T-helper 2 cell treated with Interferon-gamma antibody and Interleukin-4, amounts not matched to agents 100 ng/mL and 5 ng/mL, for 36 hours (primary cell): ENCODE results near the gene DEFB123. TPM values are rescaled to one million over a fixed set of nuclear protein-coding genes. Genes with fewer than 3 reads are reported as not detected.

ENCODE experiments used
- intact Hi-C: fragments of 100-400 bp; cut with micrococcal nuclease; formaldehyde crosslinking; loops from one replicate; pipeline ENCODE4 v1.15.1; 2023
- total RNA-seq: library from RNA; stranded (reverse); gene quantifications from 2 replicates; pipeline ENCODE4 v1.2.3, GENCODE V29; 2022

DEFB123 gene
- total RNA-seq, 1 donor from 2014 or later = not detected

GRCh38 chr20:31473331-31474096 is 33.1 kb downstream of the DEFB123 start:
- intact Hi-C loops = no loop called here

GRCh38 chr20:31474097-31474436 is 33.6 kb downstream of the DEFB123 start:
- intact Hi-C loops = no loop called here

DNA sequence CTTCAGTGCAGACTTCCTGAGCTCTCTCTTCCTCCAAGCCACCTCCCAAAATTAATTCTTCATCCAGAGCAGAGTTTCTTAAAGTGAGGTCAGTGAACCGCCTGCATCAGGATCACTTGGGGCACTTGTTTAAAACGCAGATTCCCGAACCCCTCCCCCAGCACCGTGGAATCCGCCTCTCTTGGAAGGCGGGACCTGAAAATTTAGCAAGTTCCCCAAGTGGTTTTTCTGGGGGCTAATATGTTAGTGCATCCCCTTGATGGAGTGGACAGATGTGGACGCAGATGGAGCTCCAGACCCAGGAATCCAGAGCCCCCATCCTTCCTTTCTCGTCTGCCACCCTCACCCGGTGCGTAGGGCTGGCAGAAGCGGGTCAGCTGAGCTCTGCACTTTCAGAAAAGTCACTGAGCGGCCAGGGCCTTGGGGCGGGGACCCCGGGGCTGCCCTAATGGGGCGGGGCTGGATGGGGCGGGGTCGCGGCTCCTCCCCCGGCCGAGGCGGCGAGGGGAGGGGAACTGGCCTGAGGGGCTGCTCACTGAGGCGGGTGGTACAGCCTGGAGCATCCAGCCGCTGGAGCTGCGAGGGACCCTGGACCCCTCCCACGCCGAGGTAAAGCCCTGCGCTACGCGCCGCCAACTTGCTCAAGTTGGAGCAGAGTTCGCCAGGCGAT is 34.5 kb downstream of the DEFB123 start, which contains the start of the genes DEFB124 and REM1:
TSS of gene DEFB124 (minus strand) at position 370 of the 670 bp plus-strand sequence. CDS start 2,114 bp downstream, outside the sequence.
TSS of gene REM1 (plus strand) at position 531 of the 670 bp plus-strand sequence. CDS start 1,158 bp downstream, outside the sequence.
- intact Hi-C loops = no loop called here

DNA sequence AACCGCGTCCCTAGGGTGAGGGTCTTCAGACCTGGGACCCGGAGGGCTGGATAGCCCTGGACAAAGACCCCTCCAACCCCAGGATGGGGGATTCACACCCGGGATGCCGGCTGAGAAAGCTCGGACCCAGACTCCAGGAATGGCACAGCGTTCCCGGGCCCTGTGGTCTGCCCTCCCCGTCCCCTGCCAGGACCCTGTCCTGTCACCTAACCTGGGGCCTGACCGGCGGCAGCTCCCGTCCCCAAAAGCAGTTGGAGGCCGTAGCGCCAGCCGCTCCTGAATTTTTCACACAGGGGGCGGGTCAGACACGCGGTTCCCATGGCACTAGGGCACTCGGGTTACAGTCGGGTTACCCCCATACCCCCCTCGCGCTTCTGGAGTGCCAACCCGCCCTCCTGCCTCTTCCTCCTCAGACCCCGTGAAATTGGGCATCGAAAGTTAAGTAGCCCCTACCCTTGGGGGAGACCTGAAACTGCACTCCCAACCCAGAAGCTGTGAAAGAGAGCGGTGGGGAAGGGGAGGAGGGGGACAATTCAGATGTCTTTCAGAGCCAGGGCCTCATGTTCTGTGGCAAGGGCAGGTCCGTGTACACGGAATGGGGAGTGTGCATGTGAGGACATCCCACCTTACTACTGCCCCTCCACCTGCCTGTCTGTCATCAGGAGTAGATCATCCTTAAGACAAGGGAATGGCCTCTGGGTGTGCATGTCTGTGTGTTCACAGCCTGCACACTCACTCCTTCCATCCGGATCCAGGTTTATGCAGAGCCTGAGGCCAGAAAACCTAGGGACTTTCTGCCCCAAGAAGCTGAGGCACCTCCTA is 35.3 kb downstream of the DEFB123 start:
- intact Hi-C loops = no loop called here

DNA sequence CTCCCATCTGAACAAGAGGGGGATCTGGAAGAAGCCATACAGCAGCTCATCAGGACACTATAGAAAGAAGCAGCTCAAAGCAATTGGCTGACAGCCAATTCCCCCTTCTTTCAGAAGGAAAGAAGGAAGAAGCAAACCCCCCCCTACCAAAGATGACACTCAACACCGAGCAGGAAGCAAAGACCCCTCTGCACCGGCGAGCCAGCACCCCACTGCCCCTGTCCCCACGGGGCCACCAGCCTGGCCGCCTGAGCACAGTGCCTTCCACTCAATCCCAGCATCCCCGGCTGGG is 35.8 kb downstream of the DEFB123 start:
- intact Hi-C loops = no loop called here

DNA sequence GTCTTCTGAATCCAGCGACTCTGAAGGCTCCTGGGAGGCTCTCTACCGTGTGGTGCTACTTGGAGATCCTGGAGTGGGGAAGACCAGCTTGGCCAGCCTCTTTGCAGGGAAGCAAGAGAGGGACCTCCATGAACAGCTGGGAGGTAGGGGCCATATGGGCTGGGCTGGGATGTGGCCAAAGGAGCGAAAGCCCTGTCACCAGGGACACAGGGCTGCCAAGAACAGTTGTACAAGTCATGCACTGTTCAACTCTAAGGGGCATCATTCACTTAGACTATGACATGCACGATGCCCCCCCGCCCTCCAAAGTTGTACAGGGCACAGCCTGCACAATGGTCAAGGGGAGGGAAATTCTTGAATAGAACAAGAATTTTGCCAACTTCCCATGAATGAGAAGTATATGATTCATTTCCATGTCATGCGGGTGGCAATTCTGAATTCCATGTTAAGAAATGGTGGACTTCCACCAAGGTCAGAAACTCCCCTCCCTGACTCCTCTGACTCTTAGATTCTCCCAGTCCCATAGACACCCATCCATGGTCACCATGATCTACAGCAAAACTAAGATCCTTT is 36.3 kb downstream of the DEFB123 start:
- intact Hi-C loops = no loop called here

- intact Hi-C loops = no loop called here
These were observed 43.6 kb downstream of the DEFB123 start for GRCh38 chr20:31484001-31484400.

DNA sequence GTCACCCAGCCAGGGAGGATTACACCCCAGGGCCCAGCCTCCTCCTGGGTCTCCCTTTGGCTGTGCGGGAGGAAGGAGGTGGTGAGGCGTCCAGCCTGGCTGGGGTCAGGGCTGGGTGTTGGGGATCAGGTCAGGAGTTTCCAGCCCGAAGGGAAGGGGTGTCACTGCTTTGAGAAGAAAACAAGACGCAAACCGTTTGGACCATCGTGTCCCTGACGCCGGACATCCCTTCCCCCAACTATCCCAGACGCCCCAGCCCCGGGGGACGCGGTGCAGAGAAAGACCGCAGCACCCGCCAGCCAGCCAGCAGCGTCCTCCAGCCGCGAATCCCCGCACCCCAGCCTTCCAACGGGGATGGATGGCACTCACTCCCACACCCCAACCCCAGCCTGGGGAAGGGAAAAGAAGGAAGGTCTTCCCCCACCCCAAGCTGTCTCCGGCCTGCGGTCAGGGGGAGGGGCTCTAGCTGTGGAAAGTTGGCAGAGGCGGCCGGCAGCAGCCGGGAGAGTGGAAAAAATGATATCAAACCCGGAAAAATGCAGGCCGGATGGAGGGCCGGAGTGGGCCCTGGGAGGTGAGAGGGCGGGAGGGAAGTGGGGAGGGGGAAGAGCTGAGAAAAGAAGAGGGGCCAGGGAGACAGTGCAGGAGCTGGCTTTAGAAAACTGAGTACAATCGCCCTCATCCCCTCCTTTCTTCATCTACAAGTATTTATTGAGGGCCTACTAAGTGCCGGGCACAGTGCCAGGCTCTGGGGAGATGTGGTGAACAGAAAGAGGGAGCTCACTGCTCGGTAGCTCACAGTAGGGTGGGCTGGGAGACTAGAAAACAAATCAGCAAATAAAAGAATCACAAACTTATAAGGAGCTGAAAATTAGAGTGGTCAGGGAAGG is 45.3 kb downstream of the DEFB123 start:
- intact Hi-C loops = no loop called here

DNA sequence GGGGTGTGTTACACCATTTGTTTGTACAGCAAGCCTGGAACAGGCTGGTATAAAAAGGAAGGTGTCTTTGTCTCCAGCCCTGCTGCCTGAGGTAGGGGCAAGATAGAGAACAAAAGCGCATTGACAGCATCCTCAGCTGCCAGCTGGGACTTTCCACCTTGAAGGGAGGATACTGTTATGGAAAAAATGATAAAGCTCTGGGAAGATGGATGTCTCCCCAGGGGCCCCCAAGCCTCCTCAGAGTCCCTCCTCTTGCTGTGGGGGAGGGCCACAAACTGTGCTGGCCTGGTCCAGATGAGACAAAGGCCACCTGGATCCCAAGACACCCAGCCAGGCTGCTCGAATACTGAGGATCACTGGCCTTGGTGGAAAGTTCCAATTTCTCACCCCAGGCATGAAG is 47.7 kb downstream of the DEFB123 start:
- intact Hi-C loops = no loop called here

GRCh38 chr20:31489152-31489551 is 48.7 kb downstream of the DEFB123 start:
- intact Hi-C loops = no loop called here

DNA sequence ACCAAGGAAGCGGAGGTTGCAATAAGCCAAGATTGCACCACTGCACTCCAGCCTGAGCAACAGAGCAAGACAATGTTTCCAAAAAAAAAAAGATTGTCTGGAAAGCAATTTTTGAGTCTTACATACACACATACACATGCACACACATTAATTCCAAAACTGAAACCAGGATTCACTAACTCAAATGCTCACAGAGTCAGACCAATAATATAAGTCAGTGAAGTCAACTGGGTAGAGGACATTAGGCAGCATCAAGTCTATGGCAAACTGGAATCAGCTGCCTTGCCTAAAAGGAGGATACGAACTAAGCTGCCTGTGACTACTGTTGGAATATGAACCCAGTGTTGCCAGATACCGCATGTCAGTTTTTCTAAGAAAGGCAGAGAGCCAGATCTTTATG is 50.3 kb downstream of the DEFB123 start:
- intact Hi-C loops = no loop called here

GRCh38 chr20:31494131-31494530 is 53.7 kb downstream of the DEFB123 start:
- intact Hi-C loops = no loop called here

GRCh38 chr20:31496761-31497295 is 56.4 kb downstream of the DEFB123 start:
- intact Hi-C loops = no loop called here

- intact Hi-C loops = no loop called here
These were observed 57.6 kb downstream of the DEFB123 start for GRCh38 chr20:31497838-31498540.

Other genes starting within 250 kb of the DEFB123 start
- gene DEFB115, start 183.0 kb upstream of the DEFB123 start, total RNA-seq = not detected in 2 replicates
- gene DEFB116, start 132.0 kb upstream of the DEFB123 start, total RNA-seq = not detected in 2 replicates
- gene DEFB118, start 72.0 kb upstream of the DEFB123 start, total RNA-seq = not detected in 2 replicates
- not detected in 2 replicates for gene DEFB119, start 50.0 kb upstream of the DEFB123 start, total RNA-seq
- gene DEFB121, start 34.4 kb upstream of the DEFB123 start, total RNA-seq = not detected in 2 replicates
- gene DEFB124, start 34.5 kb downstream of the DEFB123 start, total RNA-seq = not detected in 2 replicates
- gene REM1, start 34.7 kb downstream of the DEFB123 start, total RNA-seq = not detected in 2 replicates
- gene HM13, start 73.8 kb downstream of the DEFB123 start, total RNA-seq = 189 and 191 TPM in 2 replicates
- 0.18 and 0.59 TPM in 2 replicates for gene ID1, start 164.7 kb downstream of the DEFB123 start, total RNA-seq
- gene COX4I2, start 197.3 kb downstream of the DEFB123 start, total RNA-seq = not detected in 2 replicates